HEK293 (cell line): ENCODE data around the gene GANAB.

ENCODE experiments used
- EGR2 ChIP-seq: fragments of 450-650 bp; formaldehyde crosslinking; IDR thresholded peaks from 2 replicates; pipeline ENCODE4 v1.5.1; 2016; ENCODE audit warnings: low read depth, missing biosample characterization, missing genetic modification characterization
- GLIS2 ChIP-seq: fragments of 450-650 bp; formaldehyde crosslinking; IDR thresholded peaks from 2 replicates; pipeline ENCODE4 v1.5.1; 2016; ENCODE audit warnings: missing biosample characterization, missing genetic modification characterization
- KLF1 ChIP-seq: fragments of 450-650 bp; formaldehyde crosslinking; IDR thresholded peaks from 2 replicates; pipeline ENCODE4 v1.5.1; 2016; ENCODE audit warnings: missing biosample characterization, missing genetic modification characterization
- KLF10 ChIP-seq: fragments of 450-650 bp; IDR thresholded peaks from 2 replicates; pipeline ENCODE4 v1.5.1; 2018; ENCODE audit warnings: missing biosample characterization, mild to moderate bottlenecking, missing genetic modification characterization
- PATZ1 ChIP-seq: fragments of 450-650 bp; formaldehyde crosslinking; IDR thresholded peaks from 2 replicates; pipeline ENCODE4 v1.5.1; 2016; ENCODE audit warnings: missing biosample characterization, missing genetic modification characterization
- SALL2 ChIP-seq: fragments of 450-650 bp; formaldehyde crosslinking; IDR thresholded peaks from 2 replicates; pipeline ENCODE4 v1.5.0; 2017; ENCODE audit warnings: missing biosample characterization, mild to moderate bottlenecking, missing genetic modification characterization, borderline replicate concordance
- SP2 ChIP-seq: fragments of 450-650 bp; formaldehyde crosslinking; IDR thresholded peaks from 2 replicates; pipeline ENCODE4 v1.5.1; 2016; ENCODE audit warnings: missing biosample characterization, missing genetic modification characterization
- SP3 ChIP-seq: fragments of 450-650 bp; formaldehyde crosslinking; IDR thresholded peaks from 2 replicates; pipeline ENCODE4 v1.5.1; 2016; ENCODE audit warnings: missing biosample characterization, missing genetic modification characterization
- SP7 ChIP-seq: fragments of 450-650 bp; formaldehyde crosslinking; IDR thresholded peaks from 2 replicates; pipeline ENCODE4 v1.5.1; 2016; ENCODE audit warnings: missing biosample characterization, missing genetic modification characterization
- YY2 ChIP-seq: fragments of 450-650 bp; formaldehyde crosslinking; IDR thresholded peaks from 2 replicates; pipeline ENCODE4 v1.5.1; 2016; ENCODE audit warnings: missing biosample characterization, missing genetic modification characterization
- ZBTB11 ChIP-seq: fragments of 450-650 bp; formaldehyde crosslinking; conservative IDR thresholded peaks from 2 replicates; pipeline ENCODE4 v1.5.1; 2016; ENCODE audit warnings: low read depth, missing biosample characterization, missing genetic modification characterization
- ZBTB20 ChIP-seq: fragments of 450-650 bp; formaldehyde crosslinking; IDR thresholded peaks from 2 replicates; pipeline ENCODE4 v1.5.1; 2016; ENCODE audit warnings: missing biosample characterization, missing genetic modification characterization
- ZBTB8A ChIP-seq: fragments of 450-650 bp; formaldehyde crosslinking; IDR thresholded peaks from 2 replicates; pipeline ENCODE4 v1.5.1; 2016; ENCODE audit warnings: missing biosample characterization, missing genetic modification characterization
- ZEB2 ChIP-seq: fragments of 450-650 bp; formaldehyde crosslinking; IDR thresholded peaks from 2 replicates; pipeline ENCODE4 v1.5.1; 2016; ENCODE audit warnings: missing biosample characterization, missing genetic modification characterization
- ZFHX2 ChIP-seq: fragments of 450-650 bp; formaldehyde crosslinking; conservative IDR thresholded peaks from 2 replicates; pipeline ENCODE4 v1.5.1; 2016; ENCODE audit warnings: missing biosample characterization, missing genetic modification characterization
- ZNF155 ChIP-seq: fragments of 450-650 bp; formaldehyde crosslinking; IDR thresholded peaks from 2 replicates; pipeline ENCODE4 v1.5.1; 2016; ENCODE audit warnings: missing biosample characterization, missing genetic modification characterization
- ZNF19 ChIP-seq: fragments of 450-650 bp; formaldehyde crosslinking; IDR thresholded peaks from 2 replicates; pipeline ENCODE4; 2016; ENCODE audit warnings: missing biosample characterization, missing genetic modification characterization, low read depth
- ZNF394 ChIP-seq: fragments of 450-650 bp; formaldehyde crosslinking; IDR thresholded peaks from 2 replicates; pipeline ENCODE4 v1.5.1; 2016; ENCODE audit warnings: missing biosample characterization, missing genetic modification characterization, mild to moderate bottlenecking, moderate library complexity, borderline replicate concordance
- ZNF426 ChIP-seq: fragments of 450-650 bp; formaldehyde crosslinking; IDR thresholded peaks from 2 replicates; pipeline ENCODE4 v1.5.1; 2017; ENCODE audit warnings: missing biosample characterization, missing genetic modification characterization, mild to moderate bottlenecking, inconsistent platforms, moderate library complexity
- ZNF600 ChIP-seq: fragments of 450-650 bp; formaldehyde crosslinking; IDR thresholded peaks from 2 replicates; pipeline ENCODE4 v1.5.1; 2016; ENCODE audit warnings: missing biosample characterization, missing genetic modification characterization
- ZNF654 ChIP-seq: fragments of 450-650 bp; formaldehyde crosslinking; IDR thresholded peaks from 2 replicates; pipeline ENCODE4 v1.5.1; 2016; ENCODE audit warnings: low read depth, missing biosample characterization, missing genetic modification characterization
- TF ChIP-seq, protein P1 (sequence below): fragments of 450-650 bp; formaldehyde crosslinking; IDR thresholded peaks from 2 replicates; pipeline ENCODE4 v1.5.1; 2016; ENCODE audit warnings: missing biosample characterization, missing genetic modification characterization
- TF ChIP-seq, protein P2 (sequence below): fragments of 450-650 bp; formaldehyde crosslinking; IDR thresholded peaks from 2 replicates; pipeline ENCODE4 v1.5.1; 2016; ENCODE audit warnings: missing biosample characterization, missing genetic modification characterization
- TF ChIP-seq, protein P3 (sequence below): IDR thresholded peaks from 2 replicates; pipeline ENCODE4 v1.6.1; 2011; ENCODE audit warnings: mild to moderate bottlenecking, low read depth, low read length, borderline replicate concordance

GANAB gene

DNA sequence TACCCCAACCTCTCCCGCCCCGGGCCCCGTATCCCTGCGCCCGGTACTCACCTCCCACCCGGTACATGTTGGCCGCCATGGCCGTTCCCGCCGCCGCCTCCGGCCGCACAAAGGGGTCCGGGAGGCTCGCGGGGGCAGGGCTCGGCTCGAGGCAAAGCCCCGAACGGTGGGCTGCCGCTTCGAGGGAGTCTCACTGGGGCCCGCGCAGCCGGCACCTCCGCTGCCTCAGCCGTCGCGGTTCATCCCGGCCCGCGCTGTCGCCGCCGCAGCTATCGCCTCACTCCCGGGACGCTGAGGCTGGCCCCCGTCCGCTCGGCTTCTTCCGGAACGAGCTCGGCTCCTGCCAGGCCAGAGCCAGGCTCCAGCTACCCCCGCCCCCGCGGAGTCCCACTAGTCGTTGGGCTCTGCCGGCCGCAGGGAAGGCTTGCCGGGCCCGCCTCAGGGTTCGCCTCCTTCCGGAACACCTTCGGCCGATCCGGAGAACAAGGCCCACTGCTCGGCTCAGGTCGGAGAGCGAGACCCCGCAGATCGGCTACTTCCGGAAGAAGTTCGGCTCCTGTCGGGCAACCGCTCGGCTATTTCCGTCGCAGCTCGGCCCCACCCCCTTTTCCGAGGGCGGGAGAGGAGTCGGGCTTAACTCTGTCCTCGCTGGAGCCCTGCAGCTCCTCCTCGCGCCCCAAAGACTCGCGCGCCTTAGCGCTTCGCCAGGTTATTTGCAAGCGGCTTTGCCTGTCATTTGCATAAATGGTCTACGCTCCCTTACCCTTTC lies 44.9 kb downstream of the GANAB start, which contains the start of gene MTA2 (continued):
- TF ChIP-seq ZBTB11 (tag by site-specific recombination) (peak; percentile 37), SALL2 (tag by site-specific recombination) (no peak), SP3 (peak; percentile 53), ZNF19 (tag by site-specific recombination) (no peak), PATZ1 (tag by site-specific recombination) (peak; percentile 56), KLF1 (tag by site-specific recombination) (no peak), ZBTB20 (tag by site-specific recombination) (peak; percentile 84), ZEB2 (tag by site-specific recombination) (0 out of 2 replicates have a peak, but pooled peaks have one; percentile 15), ZNF426 (tag by site-specific recombination) (no peak), ZNF394 (0 out of 2 replicates have a peak, but pooled peaks have one; percentile 16), SP7 (tag by site-specific recombination) (0 out of 2 replicates have a peak, but pooled peaks have one; percentile 20), ZNF600 (tag by site-specific recombination) (peak; percentile 6; the same call in 1 of the 2 replicates), ZFHX2 (tag by site-specific recombination) (peak; percentile 35), SP2 (peak; percentile 75), KLF10 (0 out of 2 replicates have a peak, but pooled peaks have one; percentile 39), GLIS2 (tag by site-specific recombination) (peak; percentile 36; the same call in 1 of the 2 replicates), EGR2 (peak; percentile 4; the same call in 1 of the 2 replicates), ZNF654 (tag by site-specific recombination) (no peak), ZNF155 (tag by site-specific recombination) (no peak), YY2 (tag by site-specific recombination) (peak; percentile 52; the same call in 1 of the 2 replicates), ZBTB8A (tag by site-specific recombination) (no peak)
- TF ChIP-seq, protein P1, sequence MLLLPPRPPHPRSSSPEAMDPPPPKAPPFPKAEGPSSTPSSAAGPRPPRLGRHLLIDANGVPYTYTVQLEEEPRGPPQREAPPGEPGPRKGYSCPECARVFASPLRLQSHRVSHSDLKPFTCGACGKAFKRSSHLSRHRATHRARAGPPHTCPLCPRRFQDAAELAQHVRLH, result 0 out of 2 replicates have a peak, but pooled peaks have one; percentile 20
- TF ChIP-seq, protein P2, sequence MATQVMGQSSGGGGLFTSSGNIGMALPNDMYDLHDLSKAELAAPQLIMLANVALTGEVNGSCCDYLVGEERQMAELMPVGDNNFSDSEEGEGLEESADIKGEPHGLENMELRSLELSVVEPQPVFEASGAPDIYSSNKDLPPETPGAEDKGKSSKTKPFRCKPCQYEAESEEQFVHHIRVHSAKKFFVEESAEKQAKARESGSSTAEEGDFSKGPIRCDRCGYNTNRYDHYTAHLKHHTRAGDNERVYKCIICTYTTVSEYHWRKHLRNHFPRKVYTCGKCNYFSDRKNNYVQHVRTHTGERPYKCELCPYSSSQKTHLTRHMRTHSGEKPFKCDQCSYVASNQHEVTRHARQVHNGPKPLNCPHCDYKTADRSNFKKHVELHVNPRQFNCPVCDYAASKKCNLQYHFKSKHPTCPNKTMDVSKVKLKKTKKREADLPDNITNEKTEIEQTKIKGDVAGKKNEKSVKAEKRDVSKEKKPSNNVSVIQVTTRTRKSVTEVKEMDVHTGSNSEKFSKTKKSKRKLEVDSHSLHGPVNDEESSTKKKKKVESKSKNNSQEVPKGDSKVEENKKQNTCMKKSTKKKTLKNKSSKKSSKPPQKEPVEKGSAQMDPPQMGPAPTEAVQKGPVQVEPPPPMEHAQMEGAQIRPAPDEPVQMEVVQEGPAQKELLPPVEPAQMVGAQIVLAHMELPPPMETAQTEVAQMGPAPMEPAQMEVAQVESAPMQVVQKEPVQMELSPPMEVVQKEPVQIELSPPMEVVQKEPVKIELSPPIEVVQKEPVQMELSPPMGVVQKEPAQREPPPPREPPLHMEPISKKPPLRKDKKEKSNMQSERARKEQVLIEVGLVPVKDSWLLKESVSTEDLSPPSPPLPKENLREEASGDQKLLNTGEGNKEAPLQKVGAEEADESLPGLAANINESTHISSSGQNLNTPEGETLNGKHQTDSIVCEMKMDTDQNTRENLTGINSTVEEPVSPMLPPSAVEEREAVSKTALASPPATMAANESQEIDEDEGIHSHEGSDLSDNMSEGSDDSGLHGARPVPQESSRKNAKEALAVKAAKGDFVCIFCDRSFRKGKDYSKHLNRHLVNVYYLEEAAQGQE (tag by site-specific recombination), result no peak
- TF ChIP-seq, protein P3, sequence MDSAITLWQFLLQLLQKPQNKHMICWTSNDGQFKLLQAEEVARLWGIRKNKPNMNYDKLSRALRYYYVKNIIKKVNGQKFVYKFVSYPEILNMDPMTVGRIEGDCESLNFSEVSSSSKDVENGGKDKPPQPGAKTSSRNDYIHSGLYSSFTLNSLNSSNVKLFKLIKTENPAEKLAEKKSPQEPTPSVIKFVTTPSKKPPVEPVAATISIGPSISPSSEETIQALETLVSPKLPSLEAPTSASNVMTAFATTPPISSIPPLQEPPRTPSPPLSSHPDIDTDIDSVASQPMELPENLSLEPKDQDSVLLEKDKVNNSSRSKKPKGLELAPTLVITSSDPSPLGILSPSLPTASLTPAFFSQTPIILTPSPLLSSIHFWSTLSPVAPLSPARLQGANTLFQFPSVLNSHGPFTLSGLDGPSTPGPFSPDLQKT, result no peak
